NK-92 (cell line): ENCODE measurements around the gene MYO18B.

Source experiments
- DNase-seq: peaks from one replicate; lab custom pipeline; 2025; ENCODE audit not compliant: unreplicated experiment; lab: John Stamatoyannopoulos, UW

Gene MYO18B

DNA sequence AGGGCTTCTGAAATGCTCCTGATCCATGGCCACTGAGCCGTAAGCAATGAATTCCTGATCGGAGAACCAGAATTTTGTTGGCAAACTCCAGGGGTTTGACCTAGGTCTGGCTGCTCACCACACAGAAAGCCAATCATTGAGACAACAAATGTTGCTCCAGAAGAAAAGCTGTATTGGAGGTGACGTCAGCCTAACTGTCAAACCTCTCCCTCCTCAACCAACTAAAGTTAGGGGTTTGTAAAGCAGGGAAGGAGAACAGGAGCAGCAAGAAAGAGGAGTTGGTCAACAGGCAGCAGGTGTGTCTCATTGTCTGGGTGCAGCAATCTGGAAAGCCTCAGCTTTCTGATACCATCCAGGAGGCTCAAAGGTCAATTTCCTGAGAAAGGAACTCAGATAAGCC is 293.5 kb downstream of the MYO18B start:
- no peak for DNase-seq

DNA sequence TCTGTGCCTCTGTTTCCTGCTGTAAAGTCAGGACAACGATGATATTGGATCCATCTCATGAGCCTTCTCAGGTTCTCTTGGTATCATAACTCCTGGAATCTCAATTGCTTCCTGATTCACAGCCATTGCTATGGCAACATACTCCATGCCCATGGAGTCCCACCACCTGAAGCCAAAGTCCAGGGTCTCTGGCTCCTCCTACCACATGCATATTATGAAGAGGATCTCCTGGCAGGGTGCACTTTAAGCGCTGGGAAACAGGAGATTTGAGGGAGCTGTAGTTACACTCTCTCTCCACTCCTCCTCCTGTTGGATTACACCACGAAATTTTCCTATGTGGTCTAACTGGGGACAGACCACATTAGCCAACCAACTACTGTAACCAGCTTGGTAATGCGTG is 296.4 kb downstream of the MYO18B start:
- no peak for DNase-seq

DNA sequence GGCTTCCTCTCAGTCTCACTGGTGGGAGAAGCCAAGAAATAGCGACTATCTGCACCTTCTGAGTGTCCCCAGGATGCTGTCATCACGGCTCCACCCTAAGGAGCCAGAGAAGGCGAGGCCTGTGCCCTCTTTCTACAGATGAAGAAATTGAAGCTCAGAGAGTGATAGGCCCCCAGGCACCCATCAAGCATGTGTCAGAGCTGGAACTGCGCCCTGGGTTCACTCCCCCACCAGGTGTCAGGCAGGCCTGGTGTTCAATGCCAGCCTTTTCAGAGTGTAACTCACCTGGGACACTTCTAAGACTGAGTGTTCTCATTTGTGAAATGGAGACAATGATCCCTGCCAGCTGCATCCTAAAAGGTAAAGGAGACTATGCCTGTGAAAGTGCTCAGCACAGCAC is 299.9 kb downstream of the MYO18B start:
- DNase-seq: no peak

DNA sequence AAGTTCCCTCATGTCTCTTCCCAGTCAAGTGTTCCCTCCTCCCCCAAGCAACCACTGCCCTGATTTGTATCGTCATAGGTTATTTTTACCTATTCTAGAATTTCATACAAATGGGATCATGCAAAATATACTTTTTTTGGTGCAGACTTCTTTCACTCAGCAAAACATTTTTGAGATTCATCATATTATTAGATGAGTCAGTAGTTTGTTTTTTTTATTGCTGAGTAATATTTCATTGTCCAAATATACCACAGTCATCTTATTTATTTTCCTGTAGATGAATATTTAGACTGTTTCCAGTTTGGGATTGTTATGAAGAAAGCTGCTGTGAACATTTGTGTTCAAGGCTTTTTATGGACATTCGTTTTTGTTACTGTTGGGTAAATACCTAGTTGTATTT is 301.0 kb downstream of the MYO18B start:
- DNase-seq: no peak

DNA sequence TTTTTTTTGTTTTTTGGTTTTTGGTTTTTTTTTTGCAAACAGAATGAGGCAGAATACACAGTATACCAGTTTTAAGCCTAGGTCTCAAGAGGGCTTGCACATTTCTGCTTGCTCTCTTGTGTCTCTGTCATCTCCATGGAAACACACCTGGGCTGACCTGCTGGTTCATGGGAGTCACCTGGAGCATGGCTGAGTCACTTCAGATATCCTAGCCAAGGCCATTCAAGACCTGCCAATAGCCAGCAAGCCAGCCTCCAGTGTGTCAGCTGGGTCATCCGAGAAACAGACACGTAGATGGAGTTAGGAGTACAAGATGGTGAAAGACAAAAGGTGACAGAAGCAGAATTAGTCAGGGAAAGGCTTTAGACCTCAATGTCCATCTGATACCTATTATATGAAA is 303.1 kb downstream of the MYO18B start:
- DNase-seq: no peak

DNA sequence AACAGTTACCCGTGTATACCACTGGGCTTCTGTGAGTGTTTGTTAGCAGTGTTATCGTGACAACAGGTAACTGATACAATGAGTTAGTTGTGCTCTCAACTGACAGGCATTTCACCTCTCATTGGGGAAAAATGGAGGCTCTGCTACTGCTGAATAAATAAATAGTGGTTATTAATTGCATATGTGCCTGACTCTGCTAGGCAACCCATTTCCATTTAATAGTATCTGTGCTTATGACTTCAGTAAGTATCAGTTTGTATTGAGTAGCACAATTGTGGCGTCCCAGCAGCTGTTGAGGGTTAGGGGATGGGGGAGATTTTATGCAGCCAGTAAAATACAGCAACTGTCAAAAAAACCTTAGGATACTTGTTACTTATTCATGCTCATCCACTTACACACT is 303.9 kb downstream of the MYO18B start:
- no peak for DNase-seq

DNA sequence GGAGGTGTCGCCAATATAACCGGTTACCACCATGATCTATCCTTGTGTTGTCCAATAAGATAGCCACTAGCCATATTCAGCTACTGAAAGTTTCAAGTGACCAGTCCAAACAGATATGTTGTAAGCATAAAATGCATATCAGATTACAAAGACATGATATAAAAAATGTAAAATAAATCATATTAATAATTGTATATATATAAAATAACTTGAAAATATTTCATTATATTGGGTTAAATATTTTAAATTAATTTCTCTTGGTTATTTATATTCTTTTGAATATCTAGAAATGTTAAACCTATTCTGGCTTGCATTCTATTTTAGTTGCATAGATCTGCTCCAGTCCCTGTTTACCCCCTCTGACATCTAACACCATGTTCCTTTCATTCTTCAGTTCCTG is 305.5 kb downstream of the MYO18B start:
- DNase-seq: no peak

DNA sequence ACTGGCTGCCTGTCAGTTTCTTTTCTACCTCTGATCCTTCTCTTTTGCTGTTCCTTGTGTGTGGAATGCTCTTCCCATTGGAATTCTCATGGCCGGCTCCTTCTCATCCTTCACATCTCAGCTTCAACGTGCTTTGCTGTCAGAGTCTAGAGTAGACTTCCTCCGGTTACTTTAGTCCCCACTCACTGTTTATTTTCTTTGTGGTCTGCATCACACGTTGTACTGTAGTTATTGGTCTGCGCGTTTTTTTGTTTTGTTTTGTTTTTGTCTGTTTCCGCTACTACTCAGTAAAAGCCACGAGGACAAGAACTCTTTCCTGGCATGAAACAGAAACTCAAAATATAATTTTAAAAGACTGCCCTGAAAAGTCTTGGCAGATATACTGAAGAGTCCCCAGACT is 305.9 kb downstream of the MYO18B start:
- DNase-seq: no peak

DNA sequence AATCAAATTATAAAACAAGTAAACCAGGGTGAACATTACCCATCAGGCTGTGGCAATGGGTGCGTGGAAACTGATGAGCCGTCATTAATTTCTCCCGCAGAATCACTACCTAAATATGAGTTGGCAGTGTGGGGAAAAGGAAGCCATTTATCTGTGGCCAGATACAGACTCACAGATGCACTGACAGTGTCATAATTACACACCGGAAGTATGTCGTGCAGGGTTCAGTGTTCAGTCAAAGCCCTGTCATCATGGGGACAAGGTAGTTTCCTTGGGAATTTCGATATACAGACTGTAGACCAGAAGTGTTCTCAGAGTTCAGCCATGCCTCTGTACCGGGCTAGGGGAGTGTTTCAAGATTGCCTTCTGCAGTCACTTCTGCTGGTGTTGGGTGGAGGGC is 308.1 kb downstream of the MYO18B start:
- no peak for DNase-seq

DNA sequence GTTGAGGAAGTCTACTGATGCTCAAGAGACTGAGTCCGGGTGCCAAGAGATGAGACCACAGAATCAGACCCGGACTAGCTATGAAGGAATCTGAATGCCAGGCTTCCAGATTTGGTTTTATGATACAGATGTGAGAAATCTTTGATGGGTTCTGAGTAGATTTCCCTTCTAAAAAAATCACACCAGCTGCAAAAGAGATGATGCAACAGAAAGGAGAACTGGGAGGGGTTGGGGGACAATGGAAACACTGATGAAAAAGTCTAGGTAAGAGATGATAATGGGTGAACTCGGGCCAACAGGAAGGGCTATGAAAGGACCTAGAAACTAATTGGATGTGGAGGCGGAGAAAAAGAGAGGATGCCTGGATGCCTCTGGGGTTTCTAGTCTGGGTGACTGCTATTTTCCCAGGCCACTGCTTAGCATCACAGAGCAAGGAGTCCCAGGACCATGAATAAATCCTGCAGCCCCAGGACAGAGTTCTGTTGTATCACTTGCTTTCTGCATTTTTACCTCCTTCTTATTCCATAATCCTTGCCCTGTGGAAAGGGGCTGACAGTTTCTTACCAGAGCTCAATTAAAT is 311.8 kb downstream of the MYO18B start:
- DNase-seq: no peak

DNA sequence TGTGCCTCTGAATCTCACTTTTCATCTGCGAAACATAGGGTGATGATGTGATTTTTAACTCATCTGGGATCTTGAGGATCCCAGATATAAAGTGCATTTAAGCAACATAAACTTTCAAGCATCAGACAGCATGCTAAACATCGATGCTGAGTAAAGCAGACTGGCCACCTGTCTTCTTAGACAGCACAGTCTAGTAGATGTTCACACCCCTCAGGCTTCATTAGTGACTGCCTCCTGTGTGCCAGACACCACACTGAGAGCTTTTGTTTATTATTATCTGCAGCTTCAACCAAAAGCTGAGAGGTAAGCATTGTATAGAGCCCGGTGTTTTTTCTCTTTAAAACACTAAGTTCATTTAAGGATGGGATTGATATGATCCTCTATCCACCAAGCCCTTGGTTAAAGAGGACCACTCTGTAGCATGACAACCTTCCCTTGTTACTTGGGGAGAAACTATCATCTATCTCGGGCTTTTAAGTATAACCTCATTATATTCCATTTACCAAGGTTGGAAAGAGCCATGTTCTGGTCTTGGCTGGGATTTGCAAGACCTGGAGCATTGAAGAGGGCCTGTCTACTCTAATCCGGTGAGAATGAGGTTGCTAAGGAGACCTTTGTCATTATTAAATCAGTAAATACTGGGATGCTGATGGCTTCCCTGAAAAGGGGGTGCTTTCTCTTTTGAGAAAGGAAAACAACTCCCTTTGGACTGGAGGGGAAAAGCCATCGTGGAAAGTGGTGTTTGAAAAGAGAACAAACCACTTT is 313.0 kb downstream of the MYO18B start:
- DNase-seq: no peak

DNA sequence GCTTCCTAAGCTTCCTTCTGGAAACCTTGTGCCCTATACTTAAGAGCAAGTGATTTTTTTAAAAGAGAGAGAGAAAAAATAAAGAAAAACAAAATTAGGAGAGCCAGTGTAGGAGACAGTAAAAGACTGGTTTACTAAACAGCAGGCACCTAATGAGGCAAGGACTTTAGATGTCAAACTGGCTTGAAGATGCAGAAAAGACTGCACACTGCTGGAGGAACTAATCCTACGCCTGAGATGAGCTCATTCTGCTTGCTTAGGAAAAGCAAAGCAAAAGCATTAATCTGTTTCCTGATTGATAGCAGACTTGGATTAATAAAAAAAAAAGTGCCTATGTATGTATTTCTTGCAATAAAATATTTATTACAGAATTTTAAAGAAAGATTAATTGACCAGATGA is 313.7 kb downstream of the MYO18B start:
- DNase-seq: no peak

DNA sequence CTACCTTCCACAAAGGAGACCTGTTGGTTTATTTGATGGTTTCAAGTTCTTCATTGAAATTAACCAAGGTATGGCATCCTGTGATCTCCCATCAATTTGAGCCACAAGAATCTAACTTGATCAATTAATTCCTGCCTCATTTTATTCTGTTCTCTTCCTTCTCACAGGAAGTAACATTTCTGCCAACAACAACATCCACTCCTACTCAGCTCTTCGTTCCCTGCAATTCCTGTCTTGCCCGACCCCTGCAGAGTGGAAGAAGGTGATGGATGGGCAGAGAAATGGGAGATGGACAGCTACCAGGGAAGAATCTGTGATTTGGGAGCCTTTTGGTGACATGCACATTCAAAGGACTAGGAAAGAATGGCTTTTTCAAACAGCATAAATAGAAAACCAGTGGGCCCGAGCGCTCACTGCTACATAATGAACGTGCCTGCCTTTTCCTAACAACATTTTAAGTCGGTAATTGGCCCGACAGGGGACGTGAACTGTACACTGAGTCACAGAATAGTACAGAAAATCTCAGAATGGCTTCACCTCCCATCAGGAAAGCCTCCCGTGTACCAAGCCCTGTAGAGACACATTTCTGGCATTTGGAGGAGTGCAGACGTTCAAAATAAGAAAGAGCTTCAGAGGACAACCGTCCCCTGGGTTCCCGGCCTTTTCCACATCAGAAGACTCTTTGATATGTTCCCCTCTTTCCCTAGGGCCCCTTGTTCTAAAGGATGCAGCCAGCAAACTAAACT is 314.6 kb downstream of the MYO18B start:
- no peak for DNase-seq

DNA sequence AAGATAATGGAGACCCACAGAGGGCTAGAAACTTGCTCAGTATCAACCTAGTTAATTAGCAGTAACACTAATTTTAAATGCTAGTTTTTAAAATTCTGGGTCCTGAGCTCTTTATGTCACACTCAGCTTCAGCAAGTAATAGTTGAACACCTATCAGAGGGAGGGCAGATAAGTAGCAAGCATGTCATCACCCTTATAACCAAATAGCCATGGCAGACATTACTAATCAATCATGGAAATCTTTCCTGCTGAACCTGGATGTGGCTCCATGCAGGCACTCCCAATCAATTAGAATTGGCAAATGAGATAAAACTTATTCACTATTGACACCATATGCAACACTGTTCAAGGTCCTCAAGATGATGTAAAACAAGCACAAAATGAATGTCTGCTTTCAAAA is 315.7 kb downstream of the MYO18B start:
- DNase-seq: no peak

DNA sequence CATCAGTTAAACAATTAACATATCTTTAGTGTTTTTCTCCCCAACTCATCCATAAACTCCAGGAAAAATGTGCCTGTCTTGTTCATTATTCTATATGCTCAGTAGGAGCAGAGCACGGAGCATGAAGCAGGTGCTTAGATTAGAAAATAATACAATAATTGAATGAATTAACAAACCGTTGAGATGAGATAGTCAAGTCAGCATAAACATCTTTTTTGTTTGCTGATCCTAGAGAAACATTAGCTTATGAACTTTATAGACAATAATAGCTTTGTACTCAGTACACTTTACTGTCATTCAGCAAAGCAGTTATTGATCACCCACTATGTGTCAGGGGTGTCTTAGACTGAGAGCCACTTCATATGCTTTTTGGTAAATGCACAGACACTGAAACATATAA is 322.1 kb downstream of the MYO18B start:
- no peak for DNase-seq

DNA sequence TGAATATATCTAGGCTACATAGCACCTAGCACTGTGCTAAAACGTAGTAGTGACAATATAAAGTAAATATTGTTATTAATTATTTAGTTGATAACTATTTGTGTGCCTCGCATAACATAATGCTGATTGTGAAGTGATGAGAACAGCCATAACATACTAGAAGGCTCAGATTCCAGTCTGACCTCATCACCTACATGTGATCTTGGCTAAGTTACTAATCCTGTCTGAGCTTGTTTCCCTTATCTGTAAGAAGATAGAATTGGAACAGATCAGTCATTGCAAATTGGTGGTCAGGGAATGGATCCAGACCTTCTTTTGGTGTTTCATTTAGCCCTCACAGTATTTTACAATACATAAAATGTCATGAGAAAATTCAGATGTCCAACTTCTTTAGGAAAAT is 323.9 kb downstream of the MYO18B start:
- DNase-seq: no peak

DNA sequence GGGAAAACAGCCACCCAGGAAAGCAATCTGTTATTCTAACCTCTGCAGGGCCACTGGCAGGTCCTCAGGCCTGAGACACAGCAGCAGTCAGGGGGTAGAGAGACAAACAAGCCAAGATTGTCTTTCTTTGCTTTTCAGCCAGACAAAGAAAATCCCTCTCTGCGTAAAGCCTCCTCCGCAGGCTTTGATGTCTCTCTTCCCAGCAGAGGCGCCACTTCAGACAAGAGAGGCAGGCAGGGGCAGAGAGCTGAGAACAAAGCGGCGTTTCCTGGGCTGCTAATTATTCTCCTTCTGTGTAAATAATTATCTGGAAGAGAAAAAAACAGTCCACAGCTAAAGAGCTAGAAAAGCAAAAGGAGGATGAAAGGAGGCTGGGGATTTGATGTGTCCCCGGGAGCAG is 324.5 kb downstream of the MYO18B start:
- DNase-seq: no peak

DNA sequence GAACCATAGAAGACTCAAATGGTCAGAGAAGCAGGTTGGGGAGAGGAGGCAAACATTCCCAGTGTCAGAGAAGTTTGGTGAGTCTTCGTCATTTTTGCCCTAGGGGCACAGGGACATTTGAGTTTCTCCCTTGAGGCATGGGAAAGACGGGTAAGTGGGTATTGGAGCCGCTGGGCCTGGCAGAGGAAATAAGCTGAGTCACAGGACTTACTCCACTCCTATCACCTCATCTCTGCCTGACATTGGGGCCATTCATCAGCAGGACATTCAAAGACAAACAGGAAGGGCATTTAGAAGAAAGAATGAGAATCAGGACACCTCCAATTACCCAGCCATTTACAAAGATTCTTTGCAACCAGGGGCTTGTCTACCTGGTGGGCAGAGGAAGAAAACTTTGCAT is 326.6 kb downstream of the MYO18B start:
- no peak for DNase-seq

DNA sequence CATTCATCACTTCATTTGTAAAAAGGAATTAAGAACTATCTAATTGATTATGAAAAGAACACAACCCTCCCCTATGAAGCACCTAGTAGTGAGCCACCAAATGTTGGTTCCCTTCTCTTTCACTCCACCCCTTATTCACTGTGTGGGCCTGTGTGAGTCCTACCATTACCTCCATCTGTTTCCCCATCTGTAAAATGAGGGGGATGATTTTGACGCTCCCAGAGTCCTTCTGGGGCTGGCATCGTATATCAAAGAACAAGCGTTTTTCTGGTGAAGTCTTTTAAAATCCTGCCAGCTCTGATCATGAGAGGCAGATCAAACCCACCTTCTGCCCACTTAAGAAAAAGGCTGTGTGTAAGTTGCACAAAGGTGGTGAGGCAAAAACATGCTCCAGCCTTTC is 330.6 kb downstream of the MYO18B start:
- no peak for DNase-seq

DNA sequence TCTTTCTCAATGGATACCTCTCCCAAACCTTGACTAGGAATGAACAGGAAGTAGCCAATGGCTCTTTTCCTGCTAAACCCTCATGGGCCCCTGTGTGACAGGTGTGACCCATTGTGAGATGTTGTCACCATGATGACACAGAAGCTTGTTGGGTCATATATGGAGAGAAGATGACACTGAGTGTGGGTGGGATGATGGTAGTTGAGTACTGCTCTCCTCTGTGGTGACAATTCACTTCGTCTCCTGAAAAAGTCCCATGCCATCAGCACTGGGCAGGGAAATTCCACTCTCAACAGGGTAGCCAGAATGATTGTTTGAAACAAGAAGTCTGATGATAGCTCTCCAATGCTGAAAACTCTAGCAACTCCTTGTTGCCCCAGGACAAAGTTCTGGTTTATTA is 333.3 kb downstream of the MYO18B start:
- DNase-seq: no peak

DNA sequence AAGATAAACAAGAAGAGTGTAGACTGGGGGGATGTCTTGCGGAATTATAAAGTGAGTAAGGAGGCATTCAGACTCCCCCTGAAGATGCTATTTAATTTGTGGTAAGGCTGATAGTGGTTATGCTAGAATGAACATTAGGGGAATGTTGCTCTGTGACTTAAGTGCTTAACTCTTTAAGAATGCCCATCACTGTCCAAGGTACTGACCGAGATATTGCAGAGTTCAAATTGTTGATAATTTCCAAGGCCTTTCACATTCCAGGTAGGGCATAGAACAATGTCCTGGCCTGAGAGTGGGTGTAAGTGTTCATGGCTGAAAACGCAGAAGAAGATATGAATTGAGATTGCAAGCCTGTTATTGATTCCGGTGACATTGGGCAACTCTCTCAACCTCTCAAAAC is 337.0 kb downstream of the MYO18B start:
- no peak for DNase-seq
